NAMALWA (cell line): Measurements from ENCODE around the gene RBBP4.
"Not testable (repeated sequence)": the region's sequence is repeated elsewhere in the genome, so short reads cannot be mapped to it uniquely, and the experiment has no call there.

Experiments
- DNase-seq: peaks from one replicate; pipeline ENCODE4 v3.0.0-alpha.2; 2015; ENCODE audit warnings: low spot score

The RBBP4 gene

GRCh38 chr1:32650752-32651460 is at the start of gene RBBP4:
Gene RBBP4, plus strand, starts transcription at chr1:32651208. Its CDS starts 99 bp downstream, at chr1:32651307.
- peak; percentile 97 for DNase-seq

- DNase-seq: no peak
These were observed 45.1 kb upstream of the RBBP4 start for GRCh38 chr1:32605711-32606424.

- no peak for DNase-seq
These were observed 44.2 kb upstream of the RBBP4 start for GRCh38 chr1:32606565-32607371.

- no peak for DNase-seq
These were observed 41.8 kb upstream of the RBBP4 start for GRCh38 chr1:32609180-32609579.

- DNase-seq: no peak
These were observed 39.2 kb upstream of the RBBP4 start for GRCh38 chr1:32611859-32612188.

GRCh38 chr1:32612189-32612881 is 38.7 kb upstream of the RBBP4 start:
- DNase-seq: no peak

- DNase-seq: no peak
These were observed 37.5 kb upstream of the RBBP4 start for GRCh38 chr1:32613472-32613871.

- DNase-seq: peak; percentile 53
These were observed 32.3 kb upstream of the RBBP4 start for GRCh38 chr1:32618673-32619221.

- DNase-seq: no peak
These were observed 31.1 kb upstream of the RBBP4 start for GRCh38 chr1:32619701-32620485.

- no peak for DNase-seq
These were observed 28.8 kb upstream of the RBBP4 start for GRCh38 chr1:32622205-32622604.

- DNase-seq: no peak
These were observed 28.0 kb upstream of the RBBP4 start for GRCh38 chr1:32622806-32623681.

- no peak for DNase-seq
These were observed 27.2 kb upstream of the RBBP4 start for GRCh38 chr1:32623775-32624174.

- no peak for DNase-seq
These were observed 24.8 kb upstream of the RBBP4 start for GRCh38 chr1:32626176-32626575.

- DNase-seq: peak; percentile 58
These were observed 23.3 kb upstream of the RBBP4 start for GRCh38 chr1:32627596-32628162.

- not testable (repeated sequence) for DNase-seq
These were observed 20.8 kb upstream of the RBBP4 start for GRCh38 chr1:32630173-32630572.

GRCh38 chr1:32632829-32633228 is 18.2 kb upstream of the RBBP4 start:
- no peak for DNase-seq

- DNase-seq: no peak
These were observed 15.3 kb upstream of the RBBP4 start for GRCh38 chr1:32635508-32636277.

- DNase-seq: no peak
These were observed 13.9 kb upstream of the RBBP4 start for GRCh38 chr1:32636914-32637645.
